Transverse colon (tissue), 4 donors: Measurements from ENCODE around the gene ANKFN1. TPM values are rescaled to one million over a fixed set of nuclear protein-coding genes. Genes with fewer than 3 reads are reported as not detected.

ENCODE experiments used
- DNase-seq: peaks from one replicate; pipeline ENCODE4 v3.0.0-alpha.2; 2019
- H3K27ac ChIP-seq, 4 donors: fragments of 200-600 bp; sonication (generic); 2 replicates each; pipeline ENCODE4 v1.5.1; 2016 to 2018; ENCODE audit warnings: inconsistent platforms in 4 of 4
- H3K27me3 ChIP-seq: fragments of 200-600 bp; sonication (generic); 2 replicates; pipeline ENCODE4 v1.5.1; 2017; ENCODE audit warnings: inconsistent platforms
- H3K36me3 ChIP-seq, 4 donors: fragments of 200-600 bp; sonication (generic); 2 replicates each; pipeline ENCODE4 v1.5.1; 2017 to 2019; ENCODE audit warnings: inconsistent platforms in 4 of 4
- H3K4me1 ChIP-seq, 4 donors: fragments of 200-600 bp; sonication (generic); 2 replicates each; pipeline ENCODE4 v1.5.1; 2017 to 2020; ENCODE audit warnings: inconsistent platforms in 4 of 4
- H3K4me3 ChIP-seq, 4 donors: fragments of 200-600 bp; sonication (generic); 1 replicate in 1 of 4; 2 replicates in 3 of 4; pipeline versions ENCODE4 v1.5.1 to v1.6.1; 2017 to 2019; ENCODE audit warnings: inconsistent platforms in 4 of 4
- H3K9me3 ChIP-seq, 2 donors: fragments of 200-600 bp; sonication (generic); 2 replicates each; pipeline ENCODE4 v1.5.1; 2017 to 2019; ENCODE audit warnings: inconsistent platforms in 2 of 2
- EP300 ChIP-seq: sonication (generic); formaldehyde crosslinking; IDR thresholded peaks from one replicate; pipeline ENCODE4 v1.6.1; 2017; ENCODE audit warnings: antibody characterized with exemption, low read depth
- POLR2A ChIP-seq: fragments of 450-650 bp; IDR thresholded peaks from one replicate; pipeline ENCODE4 v1.6.1; 2016; ENCODE audit warnings: antibody characterized with exemption, mild to moderate bottlenecking, moderate library complexity
- POLR2AphosphoS5 ChIP-seq, 3 donors: sonication (generic); formaldehyde crosslinking; IDR thresholded peaks; one replicate each; pipeline ENCODE4 v1.6.1; 2016; ENCODE audit warnings: antibody characterized with exemption in 3 of 3
- WGBS, 2 donors: methylation state at CpG; one replicate each; pipeline ENCODE4 v1.1.5; 2018; ENCODE audit warnings: low coverage in 1 of 2; 5-methylcytosine and 5-hydroxymethylcytosine counted together
- in situ Hi-C, 4 donors: fragments of 200-750 bp; cut with MboI; loops; one replicate each; pipeline versions ENCODE4 v1.15.0 to v1.15.1; 2017; ENCODE audit warnings: low sequenced_read_pairs in 3 of 4, low pct_ligation_motif_present in 1 of 4, low pct_unique_long_range_greater_than_20kb in 1 of 4
- intact Hi-C: fragments of 100-400 bp; cut with DNase I; formaldehyde crosslinking; loops from one replicate; pipeline ENCODE4 v1.15.1; 2023; ENCODE audit warnings: low total_unique reads
- total RNA-seq, 4 donors: library from RNA; depleted of rRNA; stranded (reverse); fragments of >200 nt; gene quantifications; one replicate each; pipeline ENCODE4 v1.1.0, GENCODE V29; 2016
- TF ChIP-seq, protein P1 (sequence below), 5 experiments: fragments of 200-600 bp in 3 of 5; fragments of 450-650 bp in 2 of 5; sonication (generic) in 3 of 5; IDR thresholded peaks; 1 replicate in 2 of 5; 2 replicates in 3 of 5; pipeline ENCODE4 v1.5.1; 2016 to 2017; ENCODE audit warnings: antibody characterized with exemption in 5 of 5, inconsistent platforms in 3 of 5, mild to moderate bottlenecking in 2 of 5, moderate library complexity in 1 of 5

The ANKFN1 gene
- total RNA-seq, 4 donors from 2014 or later, result 1.2 TPM; not detected in 3

DNA sequence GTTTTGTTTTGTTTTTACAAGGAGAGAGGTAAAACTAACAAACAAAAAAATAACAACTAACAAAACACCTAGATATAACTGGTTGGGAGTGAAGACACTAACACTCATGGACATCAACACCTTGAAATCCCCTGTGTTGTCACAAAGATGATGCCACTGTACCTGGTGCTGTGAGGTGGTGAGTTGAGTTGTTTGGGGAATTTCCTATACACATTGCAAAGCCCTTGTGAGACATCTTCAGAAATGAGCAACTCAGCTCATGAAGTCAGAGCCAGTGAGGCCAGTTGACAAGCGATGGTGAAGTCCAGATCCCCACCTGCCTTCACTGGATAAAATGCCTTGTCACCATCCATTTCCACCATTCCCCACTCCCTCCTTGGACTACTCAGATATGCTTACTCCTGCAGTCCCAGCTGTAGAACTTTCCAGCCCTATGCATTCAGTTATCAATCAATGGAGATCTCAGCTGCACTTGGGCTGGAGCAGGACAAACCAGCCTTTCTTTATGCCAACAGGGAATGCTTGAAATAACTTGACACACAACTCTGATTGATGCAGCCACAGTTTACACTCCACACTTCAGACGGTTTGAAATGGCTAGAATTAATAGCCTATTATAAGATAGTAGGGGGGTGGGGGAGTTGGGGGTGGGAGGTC, 22.2 kb downstream of the ANKFN1 start:
- Histone ChIP-seq H3K9me3 (no peaks in the 10 kb centered on the region), H3K36me3 (no peaks in the 10 kb centered on the region), H3K27me3 (no peaks in the 10 kb centered on the region), H3K27ac (no peak overlapping the region), H3K4me1 (peaks cover 0 to 6% (median 0%) of the 10 kb centered on the region in 4 donors), H3K4me3 (no peak overlapping the region)
- intact Hi-C loops, result no loop called here
- no peak for DNase-seq
- TF ChIP-seq, protein P1, sequence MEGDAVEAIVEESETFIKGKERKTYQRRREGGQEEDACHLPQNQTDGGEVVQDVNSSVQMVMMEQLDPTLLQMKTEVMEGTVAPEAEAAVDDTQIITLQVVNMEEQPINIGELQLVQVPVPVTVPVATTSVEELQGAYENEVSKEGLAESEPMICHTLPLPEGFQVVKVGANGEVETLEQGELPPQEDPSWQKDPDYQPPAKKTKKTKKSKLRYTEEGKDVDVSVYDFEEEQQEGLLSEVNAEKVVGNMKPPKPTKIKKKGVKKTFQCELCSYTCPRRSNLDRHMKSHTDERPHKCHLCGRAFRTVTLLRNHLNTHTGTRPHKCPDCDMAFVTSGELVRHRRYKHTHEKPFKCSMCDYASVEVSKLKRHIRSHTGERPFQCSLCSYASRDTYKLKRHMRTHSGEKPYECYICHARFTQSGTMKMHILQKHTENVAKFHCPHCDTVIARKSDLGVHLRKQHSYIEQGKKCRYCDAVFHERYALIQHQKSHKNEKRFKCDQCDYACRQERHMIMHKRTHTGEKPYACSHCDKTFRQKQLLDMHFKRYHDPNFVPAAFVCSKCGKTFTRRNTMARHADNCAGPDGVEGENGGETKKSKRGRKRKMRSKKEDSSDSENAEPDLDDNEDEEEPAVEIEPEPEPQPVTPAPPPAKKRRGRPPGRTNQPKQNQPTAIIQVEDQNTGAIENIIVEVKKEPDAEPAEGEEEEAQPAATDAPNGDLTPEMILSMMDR (IDR thresholded peaks at IDR 0.05), result no peak
- TF ChIP-seq EP300 (no peak), POLR2A (no peak), POLR2AphosphoS5 (IDR thresholded peaks at IDR 0.05) (no peak)
- in situ Hi-C loops, result no loop called here
- 30 to 55% methylated on average over 1 to 2 of the region's 2 CpGs for WGBS, 2 donors

DNA sequence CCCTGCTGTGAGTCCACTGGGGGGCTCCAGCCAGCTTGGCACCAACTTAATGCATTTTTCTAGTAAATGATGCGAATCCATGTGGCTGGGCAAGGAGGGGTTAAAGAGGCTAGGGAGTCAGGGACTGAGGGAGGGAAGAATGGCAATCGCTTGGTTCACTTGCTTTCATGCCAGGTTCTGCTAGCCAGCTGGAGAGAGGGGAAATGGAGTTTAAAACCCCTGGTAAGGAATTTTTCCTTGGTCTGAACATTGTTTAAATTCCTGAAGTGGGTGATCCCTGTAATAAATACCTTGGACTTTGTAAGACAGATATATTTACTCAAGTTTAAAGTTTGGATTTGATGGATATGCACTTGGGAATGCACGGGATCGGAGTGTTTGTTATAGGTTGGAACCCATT, 22.8 kb downstream of the ANKFN1 start:
- H3K4me3 ChIP-seq, result no peak overlapping the region
- TF ChIP-seq POLR2A, result no peak
- TF ChIP-seq POLR2AphosphoS5 (IDR thresholded peaks at IDR 0.05), result no peak
- TF ChIP-seq, protein P1 (IDR thresholded peaks at IDR 0.05), result no peak
- no peak for TF ChIP-seq EP300
- H3K36me3 ChIP-seq, result no peaks in the 10 kb centered on the region
- intact Hi-C loops (no loop called here), in situ Hi-C loops (no loop called here)
- no peaks in the 10 kb centered on the region for H3K27me3 ChIP-seq
- 30 to 38% methylated on average over 4 of the region's 4 CpGs for WGBS, 2 donors
- no peak for DNase-seq
- peaks cover 0 to 6% (median 0%) of the 10 kb centered on the region in 4 donors for H3K4me1 ChIP-seq
- no peaks in the 10 kb centered on the region for H3K9me3 ChIP-seq
- H3K27ac ChIP-seq, result no peak overlapping the region

DNA sequence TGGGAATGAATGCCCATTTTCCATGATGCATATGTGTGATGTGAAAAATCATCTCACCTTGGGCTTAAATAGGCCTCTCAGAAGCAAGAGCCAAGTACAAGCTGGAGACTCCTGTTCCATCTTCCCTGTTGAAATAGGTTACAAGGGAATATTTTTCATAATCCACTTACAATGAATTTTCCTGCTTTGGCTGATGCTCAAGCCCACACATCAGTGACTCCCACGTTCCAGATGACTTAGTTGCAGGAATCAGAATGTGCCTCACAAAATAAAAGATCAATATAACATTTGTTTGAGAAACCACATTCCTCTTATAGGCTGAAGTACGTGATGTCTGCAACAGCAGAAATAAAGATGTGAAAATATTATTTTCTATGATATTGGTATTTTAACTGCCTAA, 24.1 kb downstream of the ANKFN1 start:
- DNase-seq, result no peak
- Histone ChIP-seq H3K27ac (no peak overlapping the region), H3K4me3 (no peak overlapping the region), H3K9me3 (no peaks in the 10 kb centered on the region), H3K27me3 (no peaks in the 10 kb centered on the region), H3K4me1 (peaks cover 0 to 6% (median 0%) of the 10 kb centered on the region in 4 donors), H3K36me3 (no peaks in the 10 kb centered on the region)
- in situ Hi-C loops (no loop called here), intact Hi-C loops (no loop called here)
- no peak for TF ChIP-seq EP300
- TF ChIP-seq, protein P1 (IDR thresholded peaks at IDR 0.05), result no peak
- no peak for TF ChIP-seq POLR2AphosphoS5 (IDR thresholded peaks at IDR 0.05)
- no peak for TF ChIP-seq POLR2A
- 70 to 84% methylated on average over 2 of the region's 2 CpGs for WGBS, 2 donors

DNA sequence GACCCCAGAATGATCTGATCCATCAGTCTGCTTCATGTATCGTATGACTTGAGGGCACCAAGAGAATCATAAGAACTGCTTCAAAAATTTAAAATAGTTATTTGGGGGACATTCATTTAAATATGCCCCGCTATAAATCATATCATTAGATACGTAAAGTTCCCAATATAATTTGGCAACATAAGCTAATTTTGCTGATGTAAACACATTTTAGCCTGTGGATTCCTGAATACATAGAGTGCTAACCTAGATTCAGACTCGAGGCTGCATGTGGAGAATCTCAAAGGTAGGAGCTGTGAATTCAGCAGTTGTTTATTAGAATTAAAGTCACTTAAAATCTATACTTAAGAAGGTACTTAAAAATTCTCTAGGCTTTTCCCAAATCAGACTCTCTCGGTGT, 24.9 kb downstream of the ANKFN1 start:
- H3K4me1 ChIP-seq, result peaks cover 0 to 6% (median 0%) of the 10 kb centered on the region in 4 donors
- 76 to 91% methylated on average over 5 of the region's 5 CpGs for WGBS, 2 donors
- H3K9me3 ChIP-seq, result no peaks in the 10 kb centered on the region
- TF ChIP-seq, protein P1 (IDR thresholded peaks at IDR 0.05), result no peak
- no peak for TF ChIP-seq EP300
- no peak for TF ChIP-seq POLR2AphosphoS5 (IDR thresholded peaks at IDR 0.05)
- no peak for TF ChIP-seq POLR2A
- no peak for DNase-seq
- intact Hi-C loops (no loop called here), in situ Hi-C loops (no loop called here)
- H3K36me3 ChIP-seq, result no peaks in the 10 kb centered on the region
- H3K27me3 ChIP-seq, result no peaks in the 10 kb centered on the region
- no peak overlapping the region for H3K27ac ChIP-seq
- H3K4me3 ChIP-seq, result no peak overlapping the region
